HS-27A (cell line): ENCODE results near the gene PHLPP2.

Experiments
- DNase-seq: peaks from one replicate; pipeline ENCODE4 v3.0.0-alpha.2; 2012; ENCODE audit warnings: low read depth, missing footprints

PHLPP2 gene, protein sequence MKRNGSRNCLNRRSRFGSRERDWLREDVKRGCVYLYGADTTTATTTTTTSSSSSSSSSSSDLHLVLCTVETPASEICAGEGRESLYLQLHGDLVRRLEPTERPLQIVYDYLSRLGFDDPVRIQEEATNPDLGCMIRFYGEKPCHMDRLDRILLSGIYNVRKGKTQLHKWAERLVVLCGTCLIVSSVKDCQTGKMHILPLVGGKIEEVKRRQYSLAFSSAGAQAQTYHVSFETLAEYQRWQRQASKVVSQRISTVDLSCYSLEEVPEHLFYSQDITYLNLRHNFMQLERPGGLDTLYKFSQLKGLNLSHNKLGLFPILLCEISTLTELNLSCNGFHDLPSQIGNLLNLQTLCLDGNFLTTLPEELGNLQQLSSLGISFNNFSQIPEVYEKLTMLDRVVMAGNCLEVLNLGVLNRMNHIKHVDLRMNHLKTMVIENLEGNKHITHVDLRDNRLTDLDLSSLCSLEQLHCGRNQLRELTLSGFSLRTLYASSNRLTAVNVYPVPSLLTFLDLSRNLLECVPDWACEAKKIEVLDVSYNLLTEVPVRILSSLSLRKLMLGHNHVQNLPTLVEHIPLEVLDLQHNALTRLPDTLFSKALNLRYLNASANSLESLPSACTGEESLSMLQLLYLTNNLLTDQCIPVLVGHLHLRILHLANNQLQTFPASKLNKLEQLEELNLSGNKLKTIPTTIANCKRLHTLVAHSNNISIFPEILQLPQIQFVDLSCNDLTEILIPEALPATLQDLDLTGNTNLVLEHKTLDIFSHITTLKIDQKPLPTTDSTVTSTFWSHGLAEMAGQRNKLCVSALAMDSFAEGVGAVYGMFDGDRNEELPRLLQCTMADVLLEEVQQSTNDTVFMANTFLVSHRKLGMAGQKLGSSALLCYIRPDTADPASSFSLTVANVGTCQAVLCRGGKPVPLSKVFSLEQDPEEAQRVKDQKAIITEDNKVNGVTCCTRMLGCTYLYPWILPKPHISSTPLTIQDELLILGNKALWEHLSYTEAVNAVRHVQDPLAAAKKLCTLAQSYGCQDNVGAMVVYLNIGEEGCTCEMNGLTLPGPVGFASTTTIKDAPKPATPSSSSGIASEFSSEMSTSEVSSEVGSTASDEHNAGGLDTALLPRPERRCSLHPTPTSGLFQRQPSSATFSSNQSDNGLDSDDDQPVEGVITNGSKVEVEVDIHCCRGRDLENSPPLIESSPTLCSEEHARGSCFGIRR (N-terminal part only)

DNA sequence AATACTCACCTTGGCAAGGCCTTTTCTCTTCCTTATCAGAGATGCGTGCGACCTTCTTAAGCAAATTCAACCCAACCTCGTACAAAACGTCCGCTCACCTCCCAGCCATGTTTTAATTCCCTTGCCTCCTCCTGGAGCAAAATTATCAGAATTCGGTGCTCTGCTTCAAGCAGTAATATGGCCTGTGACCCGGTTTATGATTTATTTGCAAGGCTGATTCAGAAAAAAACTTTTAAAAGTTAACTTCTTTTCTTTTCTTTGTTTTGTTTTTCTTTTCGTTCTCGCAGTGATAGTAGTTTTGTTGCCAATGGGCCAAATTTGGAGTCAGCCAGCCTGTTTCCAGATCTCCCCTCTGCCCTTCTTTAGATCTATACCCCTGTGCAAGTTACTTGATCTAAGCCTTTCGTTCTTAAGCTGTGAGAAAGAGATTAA lies at the start of gene PHLPP2:
Gene PHLPP2 (minus strand): TSS at position 382 of the 432 bp plus-strand sequence. CDS start 9,906 bp downstream, outside the sequence.
- no peak for DNase-seq

DNA sequence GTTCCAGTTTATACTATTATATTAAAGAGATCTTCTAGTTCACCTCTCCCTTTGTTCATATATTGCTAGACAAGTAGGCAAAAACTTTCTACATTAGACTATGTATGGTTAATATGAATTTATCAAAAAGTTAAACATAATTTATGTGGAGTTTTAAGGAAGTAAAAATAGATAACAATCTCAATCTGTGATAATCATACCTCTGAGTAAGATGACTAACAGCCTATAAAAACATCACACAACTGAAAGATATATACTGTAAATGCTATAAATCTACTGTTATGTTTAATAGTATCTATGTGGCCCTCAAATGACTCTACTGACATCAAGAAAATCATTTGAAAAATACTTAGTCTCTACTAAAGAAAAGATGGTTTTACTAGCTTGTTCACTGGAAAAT lies 47.1 kb upstream of the PHLPP2 start:
- DNase-seq: no peak

DNA sequence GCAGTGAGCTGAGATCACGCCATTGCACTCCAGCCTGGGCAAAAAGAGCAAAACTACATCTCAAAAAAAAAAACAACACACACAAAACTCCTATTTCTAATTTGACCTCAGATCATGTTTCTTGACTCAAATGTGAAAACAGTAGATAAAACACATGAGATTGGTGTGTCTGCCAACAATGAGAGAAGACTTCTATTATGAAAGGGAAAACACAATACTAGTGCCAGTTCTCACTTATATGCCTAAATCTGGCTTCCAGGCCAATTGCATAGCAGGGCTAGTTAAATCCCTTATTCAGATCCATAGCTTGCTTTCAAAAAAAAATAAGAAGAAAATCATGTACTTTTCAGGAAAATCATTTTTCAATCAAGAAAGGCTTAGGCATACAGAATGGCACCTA lies 44.7 kb upstream of the PHLPP2 start:
- DNase-seq: no peak

DNA sequence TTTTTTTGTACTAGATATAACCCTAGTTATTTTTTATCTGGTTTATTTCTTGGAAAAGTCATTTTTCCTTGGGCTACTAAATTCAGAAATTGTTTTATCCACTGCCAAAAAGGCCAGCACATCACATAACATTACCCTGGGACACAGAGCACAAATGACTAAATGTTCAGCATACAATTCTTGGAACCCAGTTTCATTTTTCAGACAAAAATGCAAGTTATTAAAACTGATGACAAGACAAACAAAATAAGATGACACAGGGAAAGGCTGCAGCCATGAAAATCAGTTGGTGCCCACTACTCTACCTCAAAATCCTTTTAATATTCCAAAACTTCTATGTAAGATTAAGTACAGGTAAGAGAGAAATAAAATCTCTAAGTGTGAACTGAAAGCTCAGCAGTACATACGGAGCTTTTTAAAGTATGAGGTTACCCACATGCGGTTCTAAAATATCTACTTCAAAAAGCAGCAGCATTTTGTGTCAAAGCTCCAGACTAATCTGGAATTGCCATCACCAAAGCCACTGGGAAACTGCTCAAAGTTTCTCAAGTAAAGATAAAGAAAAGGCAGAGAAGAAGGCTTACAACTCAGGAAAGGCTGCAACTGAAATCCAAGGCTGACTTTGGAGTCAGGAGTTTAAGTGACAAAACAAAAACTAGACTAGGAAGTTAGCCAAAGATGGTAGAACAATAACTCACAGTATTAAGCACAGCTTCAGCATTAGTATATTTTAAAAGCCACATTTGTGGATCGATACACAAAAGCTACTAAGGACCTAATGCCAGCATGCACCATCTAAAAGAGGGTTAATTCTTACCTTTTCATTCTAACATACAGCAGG lies 42.8 kb upstream of the PHLPP2 start:
- DNase-seq: no peak

DNA sequence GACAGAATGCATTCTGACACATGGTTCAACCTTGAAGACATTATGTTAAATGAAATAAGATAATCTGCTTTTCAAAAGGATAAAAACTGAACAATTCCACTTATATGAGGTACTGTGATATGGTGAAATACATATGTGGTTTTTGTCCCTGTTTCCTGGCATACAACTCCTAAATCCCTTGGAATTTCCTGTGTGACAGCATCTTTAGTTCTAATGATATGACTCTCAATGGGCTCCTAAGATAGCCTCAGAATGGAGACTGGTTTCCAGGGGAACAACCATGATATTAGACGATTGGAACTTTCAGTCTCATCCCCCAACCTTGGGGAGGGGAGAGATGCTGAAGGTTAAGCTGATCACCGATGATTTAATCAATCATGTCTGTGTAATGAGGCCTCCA lies 37.7 kb upstream of the PHLPP2 start:
- peak; percentile 29 for DNase-seq

DNA sequence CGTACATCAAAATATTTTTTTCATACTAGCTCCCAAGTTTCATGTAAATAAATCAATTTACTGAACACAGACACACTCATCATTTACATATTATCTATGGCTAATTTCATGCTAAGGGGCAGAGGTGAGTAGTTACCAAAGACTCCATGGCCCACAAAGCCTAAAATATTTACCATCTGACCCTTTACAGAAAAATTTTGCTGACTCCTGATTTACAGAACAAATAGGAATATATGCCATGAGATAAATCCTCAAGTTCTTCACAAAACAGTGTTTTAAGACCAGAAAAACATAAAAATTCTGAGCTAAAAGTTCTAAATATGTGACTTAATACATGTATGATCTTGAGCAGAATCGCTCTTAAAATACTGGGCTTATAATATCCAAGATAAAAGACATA lies 36.6 kb upstream of the PHLPP2 start:
- DNase-seq: no peak

DNA sequence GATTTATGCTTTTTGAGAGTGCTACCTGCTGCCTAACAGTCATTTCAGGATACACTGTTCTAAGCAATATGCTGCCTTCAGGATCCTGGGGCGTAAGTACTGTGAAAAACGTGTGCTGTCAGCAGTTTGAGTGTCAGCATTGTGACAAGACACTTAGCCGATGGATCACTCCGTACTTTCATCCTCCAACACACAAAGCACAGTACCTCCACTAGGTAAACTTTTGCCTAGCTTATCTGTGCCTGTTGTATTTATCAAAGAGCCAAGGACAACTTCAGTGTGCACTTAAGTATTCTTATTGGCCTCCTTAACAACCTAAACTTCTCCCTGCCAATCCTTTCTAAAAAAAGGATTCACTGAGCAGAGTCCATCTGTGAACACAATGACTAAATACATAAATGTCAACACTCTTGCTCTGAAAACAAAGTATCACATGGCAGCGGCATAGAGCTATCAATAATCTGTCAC lies 33.8 kb upstream of the PHLPP2 start:
- DNase-seq: no peak

DNA sequence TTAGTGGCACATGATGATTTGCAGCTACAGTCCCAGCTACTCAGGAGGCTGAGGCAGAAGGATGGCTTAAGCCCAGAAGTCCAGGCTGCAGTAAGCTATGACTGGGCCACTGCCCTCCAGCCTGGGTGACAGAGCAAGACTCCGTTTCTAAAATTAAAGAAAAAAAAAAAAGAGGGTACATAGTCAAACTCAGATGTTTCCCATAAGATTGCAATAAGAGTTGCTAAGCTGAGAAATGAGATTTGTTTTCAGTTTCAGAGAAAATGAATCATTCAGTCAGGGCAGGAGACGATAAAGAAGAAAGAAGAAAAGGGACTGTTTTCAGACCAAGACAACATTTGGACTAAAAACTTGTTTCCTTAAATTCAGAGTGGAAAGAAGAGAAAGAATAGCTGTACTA lies 30.2 kb upstream of the PHLPP2 start:
- no peak for DNase-seq

DNA sequence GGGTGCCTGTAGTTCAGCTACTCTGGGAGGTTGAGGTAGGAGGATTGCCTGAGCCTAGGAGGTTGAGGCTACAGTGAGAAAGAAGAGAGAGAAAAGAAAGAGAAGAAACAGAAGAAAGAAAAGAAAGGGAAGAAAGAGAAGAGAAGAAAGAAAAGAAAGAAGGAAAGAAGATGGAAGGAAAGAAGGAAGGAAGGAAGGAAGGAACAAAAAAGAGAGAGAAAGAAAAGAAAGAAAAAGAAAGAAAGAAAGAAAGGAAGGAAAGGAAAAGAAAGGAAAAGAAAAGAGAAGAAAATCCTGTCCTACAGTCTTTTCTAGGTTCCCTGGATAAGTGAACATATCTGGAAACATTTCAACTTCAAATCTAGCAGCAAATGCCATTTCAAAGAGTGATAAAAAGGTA lies 29.6 kb upstream of the PHLPP2 start:
- DNase-seq: no peak

DNA sequence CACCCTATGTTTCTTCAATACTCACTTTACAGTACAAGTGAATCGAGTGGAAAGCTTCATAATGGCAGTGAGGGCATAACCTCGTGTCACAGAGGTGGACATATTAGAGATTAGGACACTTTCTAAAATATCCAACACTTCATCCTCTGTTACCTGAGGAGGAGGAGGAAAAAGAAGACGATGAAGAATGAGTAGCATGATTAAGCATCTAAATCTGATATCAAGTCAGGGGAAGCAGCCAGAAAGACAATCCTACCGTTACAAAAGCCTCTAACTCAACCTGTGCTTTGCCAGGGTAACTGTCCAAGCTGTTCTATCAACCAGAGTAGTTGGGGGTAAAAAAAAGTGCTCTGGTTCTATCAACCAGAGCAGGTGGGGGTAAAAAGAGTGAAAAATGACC lies 23.7 kb upstream of the PHLPP2 start:
- no peak for DNase-seq

DNA sequence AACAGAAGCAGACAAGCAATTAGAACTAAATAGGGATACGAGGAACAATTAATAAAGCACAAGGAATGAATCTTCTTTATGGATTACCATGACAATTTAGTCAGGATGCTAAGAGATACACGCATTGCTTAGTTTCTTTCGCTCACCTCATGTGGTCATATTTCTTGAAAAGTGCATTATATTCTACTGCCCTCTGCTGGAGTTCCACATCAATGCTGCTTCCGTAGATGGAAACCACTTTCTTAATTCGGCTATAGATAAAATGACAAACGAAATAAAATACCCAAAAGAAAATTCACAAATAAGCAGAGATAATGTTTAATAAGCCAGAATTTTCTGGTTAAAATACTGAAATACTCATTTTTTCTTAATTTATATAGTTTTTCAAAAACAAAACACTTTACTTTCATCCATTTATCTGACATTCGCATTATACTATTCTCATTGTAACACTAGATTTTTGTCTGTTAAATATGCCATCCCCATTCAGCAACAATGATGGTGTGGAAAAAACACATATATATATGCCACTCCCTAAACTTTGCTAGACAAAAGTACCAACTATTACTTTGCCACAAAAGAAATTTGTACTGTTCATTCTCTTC lies 22.0 kb upstream of the PHLPP2 start:
- DNase-seq: no peak

DNA sequence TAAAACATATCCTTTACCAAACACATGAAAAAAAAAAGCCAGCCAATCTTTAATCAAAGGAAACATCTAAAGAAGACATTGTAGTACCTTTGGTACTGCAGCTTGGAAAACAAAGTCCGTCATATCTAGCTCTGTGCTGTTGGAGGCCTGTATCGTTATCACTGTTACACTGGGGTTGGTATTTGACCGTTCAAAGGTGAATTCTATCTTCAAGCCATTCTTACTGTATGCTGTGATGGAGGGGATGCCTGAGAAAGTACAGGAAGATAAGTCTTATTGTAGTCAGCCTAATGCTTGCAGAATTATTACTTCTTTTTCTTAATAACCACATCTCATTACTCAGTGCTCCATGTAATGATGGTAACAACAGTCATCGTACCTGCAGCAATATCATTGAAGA lies 14.4 kb upstream of the PHLPP2 start:
- DNase-seq: no peak

DNA sequence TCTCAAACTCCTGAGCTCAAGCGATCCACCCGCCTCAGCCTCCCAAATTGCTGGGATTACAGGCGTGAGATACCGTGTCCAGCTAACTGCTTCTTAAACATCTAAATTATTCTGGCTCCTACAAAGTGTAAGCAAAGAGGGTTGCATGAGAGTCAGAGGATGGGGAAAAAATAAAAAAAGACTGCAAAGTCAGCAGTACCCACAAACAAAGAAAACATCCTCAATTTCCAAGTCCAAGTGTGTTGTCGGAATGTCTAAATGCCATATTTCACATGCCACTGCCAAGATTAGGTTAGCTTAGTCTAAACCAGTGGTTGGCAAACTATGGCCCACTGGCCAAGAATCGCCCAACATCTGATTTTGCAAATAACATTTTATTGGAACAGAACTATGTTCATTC lies 13.0 kb upstream of the PHLPP2 start:
- DNase-seq: no peak

DNA sequence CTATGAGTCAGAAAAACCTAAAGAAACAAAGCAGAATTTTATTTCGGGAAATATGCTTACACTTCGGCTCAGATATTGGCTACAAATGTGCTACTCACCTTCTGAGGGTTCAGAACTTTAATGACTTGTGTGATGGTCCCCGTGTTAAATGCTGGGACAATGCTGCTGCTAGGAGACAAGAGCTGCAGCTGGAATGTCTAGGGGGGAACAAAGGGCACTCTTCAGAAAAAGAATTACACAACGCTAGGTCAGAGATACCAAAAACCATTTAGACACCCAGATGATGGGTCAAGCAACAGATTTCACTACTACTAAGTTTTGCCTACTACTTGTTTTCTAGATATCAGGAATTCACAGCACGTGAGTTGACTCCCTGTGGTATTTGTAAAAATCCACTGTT lies 10.0 kb upstream of the PHLPP2 start:
- no peak for DNase-seq

DNA sequence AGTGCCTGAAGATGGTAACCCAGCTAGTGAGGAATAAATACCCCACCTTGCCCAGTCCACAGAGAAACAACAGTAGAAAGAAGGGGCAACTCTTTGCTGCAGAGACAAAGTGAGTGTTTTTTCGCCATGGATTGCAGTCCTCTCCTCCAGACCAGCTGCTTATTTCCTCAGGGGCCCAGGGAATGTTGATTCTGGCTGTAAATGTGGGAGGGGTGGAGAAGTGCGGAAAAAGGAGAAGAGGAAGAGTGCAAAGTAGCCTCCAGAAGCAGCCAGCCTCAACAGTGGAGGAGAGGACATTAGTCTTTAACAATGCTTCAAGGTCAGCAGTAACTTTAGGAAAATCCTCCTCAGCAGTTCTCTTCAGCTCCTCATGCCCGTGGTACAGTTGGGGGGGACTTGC lies 8.1 kb upstream of the PHLPP2 start:
- DNase-seq: no peak

DNA sequence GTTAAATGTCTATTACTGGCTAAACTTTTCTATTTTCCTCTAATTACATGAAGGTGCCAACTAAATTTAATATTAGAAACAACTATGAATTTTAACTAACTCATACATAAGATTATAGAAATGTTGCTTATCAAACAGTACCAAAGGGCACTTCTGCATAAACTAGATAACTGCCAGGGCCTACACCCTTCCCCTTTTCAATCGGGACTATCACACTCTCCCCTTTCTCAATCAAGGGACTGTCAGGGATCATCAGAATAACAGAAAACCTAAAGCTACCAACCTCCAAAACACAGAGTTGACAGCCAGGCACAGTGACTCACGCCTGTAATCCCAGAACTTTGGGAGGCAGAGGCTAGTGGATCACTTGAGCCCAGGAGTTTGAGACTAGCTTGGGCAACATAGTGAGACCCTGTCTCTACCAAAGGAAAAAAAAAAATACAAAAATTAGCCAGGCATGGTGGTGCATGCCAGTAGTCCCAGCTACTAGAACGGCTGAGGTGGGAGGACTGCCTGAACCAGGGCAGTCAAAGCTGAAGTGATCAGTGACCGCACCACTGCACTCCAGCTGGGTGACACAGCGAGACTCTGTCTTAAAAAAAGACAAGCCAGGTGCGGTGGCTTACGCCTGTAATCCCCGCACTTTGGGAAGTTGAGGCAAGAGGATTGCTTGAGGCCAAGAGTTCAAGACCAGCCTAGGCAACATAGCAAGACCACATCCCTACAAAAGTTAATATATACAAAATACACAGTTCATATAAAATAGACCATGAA lies 3.2 kb upstream of the PHLPP2 start:
- DNase-seq: no peak

DNA sequence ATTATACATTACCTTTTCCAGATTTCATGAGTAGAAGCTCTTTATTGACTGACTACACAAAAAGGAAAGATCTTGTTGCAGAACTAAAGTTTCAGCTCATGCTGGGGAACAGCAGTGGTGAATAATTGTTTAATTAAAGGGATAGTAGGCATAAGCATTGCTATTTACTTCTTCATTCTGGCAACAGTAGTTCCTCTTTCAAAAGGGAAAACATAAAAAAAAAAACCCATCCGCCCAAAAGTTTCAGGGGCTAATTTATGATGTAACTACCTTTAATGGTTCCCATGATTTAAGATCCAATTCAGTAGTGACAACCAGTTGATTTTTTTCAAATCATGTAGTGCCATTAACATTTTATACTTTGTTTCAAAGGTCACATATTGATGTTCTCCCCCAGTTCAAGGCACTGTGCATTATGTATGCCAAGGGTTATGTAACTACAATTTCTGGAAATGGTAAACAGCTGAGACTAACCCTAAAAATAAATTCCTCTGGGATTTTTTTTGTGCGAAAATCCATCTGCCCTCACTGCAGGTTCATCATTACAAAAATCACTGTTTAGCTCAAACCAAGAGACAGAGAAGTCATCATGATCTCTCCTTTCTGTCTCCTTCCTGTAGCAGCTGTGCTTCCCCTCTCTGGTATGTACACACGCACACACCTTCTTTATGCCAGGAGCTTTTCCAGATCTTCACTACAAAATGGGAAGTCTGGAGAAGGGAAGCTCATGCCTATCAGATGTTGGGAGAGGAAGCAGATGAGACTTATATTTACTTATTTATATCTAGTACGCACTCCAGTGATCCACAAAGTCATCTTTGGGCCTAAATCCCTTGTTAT lies 2.2 kb upstream of the PHLPP2 start:
- DNase-seq: no peak

DNA sequence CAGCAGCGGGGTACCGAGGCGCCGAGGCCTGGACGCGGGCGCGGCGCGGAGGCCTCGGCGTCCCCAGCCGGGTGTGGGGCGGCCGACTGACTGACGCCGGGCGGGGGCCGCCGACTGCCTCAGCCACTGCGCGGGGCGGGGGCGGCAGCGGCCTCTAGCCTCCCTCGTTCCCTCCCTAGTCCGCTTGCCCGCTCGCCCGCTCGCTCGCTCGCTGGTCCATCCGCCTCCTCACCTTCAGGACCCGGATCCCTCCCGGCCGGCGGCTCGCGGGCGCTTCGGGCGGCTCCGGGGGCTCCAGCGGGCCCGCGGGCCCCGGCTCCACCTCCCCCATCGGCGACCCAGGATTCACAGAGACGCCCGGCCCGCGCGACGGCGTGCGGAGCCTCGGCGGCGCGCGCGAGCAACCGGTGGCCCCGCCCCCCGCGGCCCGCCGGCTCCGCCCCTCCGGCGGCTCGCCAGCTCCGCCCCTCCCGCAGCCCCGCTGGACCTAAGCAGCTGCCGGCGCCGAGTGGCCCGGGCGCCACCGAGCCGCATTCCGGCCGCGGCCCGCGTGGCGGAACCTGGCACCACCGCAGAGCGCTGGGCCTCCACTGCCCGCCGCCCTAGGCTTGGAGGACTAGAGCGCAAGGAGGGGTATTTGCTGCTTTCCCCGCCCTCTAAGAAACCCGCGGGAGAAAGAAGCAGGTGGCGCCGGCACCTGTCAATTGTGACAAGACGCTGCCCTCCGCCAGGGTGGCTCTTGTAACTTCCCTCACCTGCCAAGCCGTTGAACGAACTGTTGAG lies 773 bp downstream of the PHLPP2 start:
- DNase-seq: no peak
